ENCODE results near the gene TULP4.

TULP4 gene

DNA sequence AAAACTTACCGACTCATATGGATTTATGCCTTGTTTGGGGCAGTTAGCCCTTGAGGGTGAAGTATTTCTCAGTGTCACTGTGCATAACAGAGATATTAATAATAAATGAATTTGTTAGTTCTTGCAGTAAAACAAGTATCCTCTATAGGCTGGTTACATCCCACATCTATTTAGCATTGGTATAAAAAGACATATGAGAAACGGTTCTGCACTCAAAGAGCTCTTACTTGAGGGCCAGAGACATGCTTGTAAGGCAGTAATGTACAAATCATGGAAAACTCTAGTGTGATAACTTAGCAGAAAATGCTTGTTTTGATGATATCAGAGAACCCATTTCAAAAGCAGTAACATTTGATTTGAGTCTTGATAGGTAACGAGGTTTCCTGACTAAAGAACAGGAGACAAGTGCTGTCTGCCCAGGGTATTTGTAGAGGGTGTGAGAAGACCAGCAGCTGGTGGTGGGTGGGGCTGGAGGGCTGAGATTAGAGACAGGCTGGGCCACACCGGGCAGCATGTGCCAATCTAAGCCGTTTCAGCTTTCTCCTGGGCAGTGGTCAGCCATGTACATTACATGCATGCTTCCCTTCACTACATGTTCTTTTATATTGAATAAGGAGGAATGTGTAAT, 46.3 kb downstream of the TULP4 start:
- no peak for DNase-seq (ENCODE audit: low read depth in 2 of 2)

DNA sequence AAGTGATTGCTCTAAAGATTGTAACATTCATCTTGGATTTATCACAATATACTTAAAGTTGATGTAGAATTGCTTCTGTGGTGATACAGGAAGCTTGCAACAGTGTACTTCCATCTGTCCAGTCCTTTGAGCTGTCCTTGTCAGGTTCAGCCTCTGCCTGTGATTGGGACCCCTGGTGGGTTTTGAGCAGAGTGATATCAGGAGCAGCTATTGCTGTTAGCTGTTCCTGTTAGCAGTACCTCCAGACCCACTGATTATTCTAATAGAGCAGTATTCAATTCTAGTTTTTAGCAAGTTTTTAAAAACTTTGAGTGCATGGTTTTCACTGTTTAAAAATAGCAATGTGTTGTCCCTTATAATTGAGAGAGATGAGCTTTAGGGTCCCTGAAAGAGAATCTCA, 48.8 kb downstream of the TULP4 start:
- DNase-seq (ENCODE audit: low read depth in 2 of 2) = no peak

DNA sequence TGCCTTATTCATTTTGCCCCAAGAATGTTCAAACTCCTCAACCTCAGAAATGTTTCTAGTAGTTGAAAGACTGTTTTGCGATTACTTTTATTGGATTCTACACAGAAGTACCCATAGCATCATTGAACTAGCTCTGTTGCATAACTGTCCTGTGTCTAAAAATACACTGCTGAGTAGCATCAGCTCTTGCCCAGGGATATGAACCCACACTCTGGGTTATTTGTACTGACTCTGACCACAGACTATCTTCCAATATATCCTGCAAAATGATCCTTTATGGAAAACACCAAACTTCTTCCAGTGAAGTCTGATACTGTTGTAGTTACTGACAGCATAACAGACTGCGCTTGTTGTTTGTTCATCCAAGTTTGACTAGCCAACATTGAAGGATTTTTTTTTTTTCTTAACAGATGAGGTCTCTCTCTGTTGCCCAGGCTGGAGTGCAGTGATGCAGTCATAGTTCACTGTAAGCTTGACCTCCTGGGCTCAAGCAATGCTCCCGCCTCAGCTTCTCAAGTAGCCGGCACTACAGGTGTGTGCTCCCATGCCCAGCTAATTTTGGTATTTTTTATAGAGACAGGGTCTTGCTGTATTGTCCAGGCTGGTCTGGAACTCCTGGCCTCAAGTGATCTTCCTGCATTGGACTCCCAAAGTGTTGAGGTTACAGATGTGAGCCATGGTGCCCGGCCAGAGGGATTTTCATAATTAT, 49.9 kb downstream of the TULP4 start:
- DNase-seq (ENCODE audit: low read depth in 2 of 2) = no peak

DNA sequence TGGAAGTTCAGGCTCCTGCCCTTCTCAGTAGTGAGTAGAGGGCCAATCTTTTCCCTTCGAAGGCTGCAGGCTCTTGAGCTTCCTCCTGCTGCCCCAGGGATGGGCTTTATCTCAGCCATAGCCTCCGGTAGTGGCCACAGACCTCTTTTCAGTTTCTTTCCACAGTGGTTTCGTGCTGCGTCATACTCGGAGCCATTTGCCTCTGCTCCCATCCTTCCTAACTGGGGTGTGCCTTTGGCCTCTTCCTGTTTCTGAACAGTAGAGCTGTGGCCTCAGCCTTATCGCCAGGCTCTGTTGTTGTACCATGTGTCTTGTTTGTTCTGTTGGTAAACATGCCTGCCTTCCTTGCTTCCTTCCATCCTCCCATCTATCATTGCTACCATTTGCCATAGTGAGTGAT, 54.1 kb downstream of the TULP4 start:
- no peak for DNase-seq (ENCODE audit: low read depth in 2 of 2)

DNA sequence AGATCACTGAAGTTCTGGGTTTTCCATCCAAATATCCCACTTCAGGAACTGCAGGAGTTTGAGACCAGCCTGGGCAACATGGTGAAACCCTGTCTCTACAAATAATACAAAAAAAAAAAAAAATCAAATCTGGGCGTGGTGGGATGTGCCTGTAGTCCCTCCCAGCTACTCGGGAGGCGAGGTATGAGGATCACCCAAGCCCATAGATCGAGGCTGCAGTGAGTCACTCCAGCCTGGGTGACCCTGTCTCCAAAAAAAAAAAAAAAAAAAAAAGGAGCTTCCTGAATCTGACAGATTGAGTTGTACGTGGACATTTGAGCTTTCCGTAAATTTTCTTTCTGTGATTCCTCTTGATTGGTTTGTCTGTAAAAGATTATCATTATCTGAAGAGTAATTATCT, 55.6 kb downstream of the TULP4 start:
- DNase-seq (ENCODE audit: low read depth in 2 of 2) = no peak

DNA sequence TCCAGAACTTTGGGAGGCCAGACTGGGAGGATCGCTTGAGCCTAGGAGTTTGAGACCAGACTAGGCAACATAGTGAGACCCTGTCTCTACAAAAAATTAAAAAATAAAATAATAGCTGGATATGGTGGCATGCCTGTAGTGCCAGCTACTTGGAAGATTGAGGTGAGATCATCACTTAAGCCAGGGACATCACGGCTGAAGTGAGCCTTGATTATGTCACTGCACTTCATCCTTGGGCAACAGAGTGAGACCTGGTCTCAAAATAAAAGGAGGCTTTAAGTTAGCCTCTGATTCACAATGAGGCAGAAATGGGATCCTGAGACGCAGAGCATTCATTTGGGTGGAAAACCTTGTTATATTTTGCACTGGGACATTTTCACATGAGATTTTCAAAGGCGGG, 57.0 kb downstream of the TULP4 start:
- DNase-seq (ENCODE audit: low read depth in 2 of 2) = no peak

DNA sequence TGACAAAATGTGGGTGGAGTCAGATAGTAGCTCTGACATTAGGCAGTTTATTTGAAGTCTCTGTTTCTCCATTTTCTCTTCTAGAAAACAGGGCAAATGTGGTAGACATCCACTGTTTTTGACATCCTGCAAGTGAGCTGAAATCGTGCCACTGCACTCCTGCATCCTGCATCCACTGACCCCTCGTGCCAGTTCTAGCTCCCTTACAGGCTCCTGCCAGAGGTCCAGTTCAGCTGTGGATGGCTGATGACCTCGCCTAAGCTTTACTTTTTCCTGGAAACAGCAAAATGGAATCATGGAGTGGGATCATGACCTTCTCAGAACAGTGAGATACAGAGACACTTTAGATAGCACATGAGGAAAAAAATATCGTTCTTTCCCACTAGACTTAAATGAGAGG, 58.5 kb downstream of the TULP4 start:
- DNase-seq (ENCODE audit: low read depth in 2 of 2) = no peak

DNA sequence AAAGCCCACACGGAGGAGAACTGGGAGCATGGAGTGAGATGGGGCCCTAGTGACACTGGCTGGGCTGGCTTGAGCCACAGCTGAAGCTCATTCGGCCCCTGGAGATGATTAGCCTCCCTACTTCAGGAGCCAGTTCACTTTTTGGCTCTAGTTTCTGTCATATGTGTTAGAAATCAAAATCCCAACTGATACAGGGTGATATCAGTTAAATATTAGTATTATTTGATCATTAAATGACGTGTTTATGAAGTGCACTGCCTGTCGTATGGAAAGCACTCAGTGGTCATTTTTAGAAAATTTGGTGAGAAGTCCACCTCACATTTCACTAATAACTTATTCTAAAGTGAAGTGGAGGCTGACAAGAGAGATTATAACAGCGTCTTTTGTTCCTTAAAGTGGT, 59.0 kb downstream of the TULP4 start:
- DNase-seq (ENCODE audit: low read depth in 2 of 2) = no peak

DNA sequence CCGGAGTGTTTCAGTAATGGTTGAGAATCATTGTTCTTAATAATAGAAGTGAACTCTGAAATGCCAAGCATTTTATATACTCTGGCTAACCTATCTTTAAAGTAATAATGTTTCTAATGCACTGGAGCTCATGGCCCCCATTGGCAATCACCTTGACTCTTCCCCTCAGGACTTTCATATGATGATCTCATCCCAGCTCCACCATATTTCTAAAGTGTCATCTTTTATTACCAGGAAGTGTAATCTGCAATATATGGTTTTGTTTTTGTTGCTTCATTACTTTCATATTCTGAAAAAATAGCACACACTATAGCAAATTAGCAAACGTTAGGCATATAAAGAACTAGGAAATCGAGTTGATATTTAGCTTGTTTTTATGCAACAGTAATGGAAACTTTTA, 60.3 kb downstream of the TULP4 start:
- DNase-seq (ENCODE audit: low read depth in 2 of 2) = no peak

DNA sequence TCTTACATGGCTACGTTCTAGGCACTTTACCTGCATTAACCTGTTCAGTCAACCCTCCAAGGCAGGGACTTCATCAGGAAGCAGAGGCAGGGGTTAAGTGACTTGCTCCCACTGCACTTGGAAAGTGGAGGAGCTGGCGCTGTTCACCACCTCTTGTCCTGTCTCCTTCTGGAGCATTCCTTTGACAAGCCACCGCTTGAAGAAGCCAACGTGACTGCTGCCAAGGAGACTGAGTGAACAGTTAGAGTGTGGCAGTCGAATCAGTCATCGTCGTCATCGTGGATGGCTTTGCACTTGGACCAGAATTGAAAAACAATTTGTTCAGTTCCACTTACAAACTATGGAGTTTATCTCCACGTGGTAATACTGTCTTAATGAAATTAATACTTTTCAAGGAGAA, 60.9 kb downstream of the TULP4 start:
- no peak for DNase-seq (ENCODE audit: low read depth in 2 of 2)

DNA sequence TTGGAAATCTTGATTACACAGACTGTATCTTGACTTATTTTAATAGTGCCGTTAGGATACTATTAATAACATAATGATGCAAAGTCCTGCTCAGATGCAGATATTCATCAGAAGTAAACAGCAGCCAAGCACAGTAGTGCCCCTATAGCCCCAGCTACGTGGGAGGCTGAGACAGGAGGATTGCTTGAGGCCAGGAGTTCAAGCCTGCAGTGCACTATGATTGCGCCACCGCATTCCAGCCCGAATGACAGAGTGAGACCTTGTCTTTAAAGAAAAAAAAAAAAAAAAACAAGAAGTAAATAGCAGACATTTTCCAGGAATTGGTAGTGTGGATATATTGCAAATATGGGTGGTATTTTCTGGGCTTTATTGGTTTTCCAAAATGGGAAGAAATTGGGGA, 61.8 kb downstream of the TULP4 start:
- no peak for DNase-seq (ENCODE audit: low read depth in 2 of 2)

DNA sequence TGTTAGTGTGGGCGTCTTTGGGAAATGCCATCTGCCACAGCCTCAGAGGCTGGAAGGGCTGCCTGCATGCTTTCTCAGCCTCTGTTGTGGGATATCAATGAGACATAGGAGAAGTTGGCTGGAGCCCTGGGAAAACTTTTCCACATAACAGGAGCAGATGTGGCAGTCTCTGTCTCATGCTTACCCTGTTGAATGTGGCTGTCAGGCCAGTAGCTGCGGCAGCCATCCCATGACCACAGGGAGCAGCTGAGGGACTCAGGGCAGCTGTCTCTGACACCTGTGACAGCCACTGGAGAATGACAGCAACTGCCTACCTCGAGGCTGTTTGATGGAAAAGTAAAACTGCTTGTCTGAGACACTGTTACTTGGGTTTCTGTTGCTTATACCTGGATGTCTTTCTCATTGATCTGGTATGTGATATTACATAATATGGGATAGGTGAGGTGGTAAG, 64.4 kb downstream of the TULP4 start:
- peak; percentile 12 to 17 for DNase-seq (ENCODE audit: low read depth in 2 of 2)

DNA sequence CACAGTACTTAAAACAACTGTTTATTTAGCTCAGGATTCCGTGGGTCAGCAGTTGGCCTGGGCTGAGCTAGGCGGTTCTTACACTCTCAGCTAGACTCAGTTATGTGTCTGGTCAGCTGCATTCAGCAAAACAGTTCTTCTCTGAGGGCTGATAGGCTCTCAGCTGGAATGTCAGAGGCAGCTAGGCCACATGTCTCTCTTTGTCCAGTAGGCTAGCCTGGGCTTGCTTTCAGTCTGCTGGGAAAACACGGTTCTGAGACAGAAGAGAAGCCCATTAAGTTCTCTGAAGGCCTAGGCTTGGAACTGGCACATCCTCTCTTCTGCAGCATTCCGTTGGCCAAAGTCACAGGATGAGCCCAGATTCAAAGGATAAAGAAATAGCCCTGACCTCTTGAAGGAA, 65.6 kb downstream of the TULP4 start:
- DNase-seq (ENCODE audit: low read depth in 2 of 2) = no peak

DNA sequence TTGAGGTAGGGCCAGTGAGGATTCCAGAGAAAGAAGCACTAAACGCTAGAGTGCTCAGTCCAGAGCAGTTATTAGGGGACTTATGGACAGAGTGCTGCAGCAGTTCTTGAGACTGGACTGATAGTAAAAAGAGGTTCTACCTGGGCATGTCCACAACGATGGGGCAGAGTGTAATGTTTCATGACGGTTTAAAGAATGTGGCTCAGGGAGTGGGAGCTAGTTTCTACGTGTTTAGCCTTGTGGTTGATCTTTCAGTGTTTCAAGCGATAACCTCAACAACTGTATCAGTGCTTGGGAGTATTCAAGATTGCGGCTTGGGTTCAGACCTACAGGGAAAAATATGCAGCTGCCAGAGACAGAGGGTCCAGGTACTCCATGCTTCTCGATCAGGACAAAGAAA, 67.1 kb downstream of the TULP4 start:
- DNase-seq (ENCODE audit: low read depth in 2 of 2) = no peak

DNA sequence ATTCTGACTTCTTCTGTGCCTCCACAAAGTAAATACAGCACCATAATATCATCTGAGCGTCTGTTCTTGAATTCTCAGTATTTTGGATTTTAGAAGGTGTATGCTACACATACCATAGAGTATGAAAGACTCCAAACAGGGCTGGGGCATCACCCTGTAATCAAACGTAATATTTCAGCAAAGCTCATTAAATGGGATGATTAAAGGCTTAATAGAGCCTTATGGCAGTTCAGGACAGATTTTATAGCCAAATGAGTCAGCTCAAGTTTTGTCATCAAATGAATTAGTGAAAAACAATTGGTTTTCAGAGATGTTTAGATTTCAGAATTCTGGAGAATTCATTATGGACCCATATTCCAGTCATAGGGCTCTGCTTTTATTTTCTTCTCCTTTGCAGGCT, 68.9 kb downstream of the TULP4 start:
- DNase-seq (ENCODE audit: low read depth in 2 of 2) = no peak

DNA sequence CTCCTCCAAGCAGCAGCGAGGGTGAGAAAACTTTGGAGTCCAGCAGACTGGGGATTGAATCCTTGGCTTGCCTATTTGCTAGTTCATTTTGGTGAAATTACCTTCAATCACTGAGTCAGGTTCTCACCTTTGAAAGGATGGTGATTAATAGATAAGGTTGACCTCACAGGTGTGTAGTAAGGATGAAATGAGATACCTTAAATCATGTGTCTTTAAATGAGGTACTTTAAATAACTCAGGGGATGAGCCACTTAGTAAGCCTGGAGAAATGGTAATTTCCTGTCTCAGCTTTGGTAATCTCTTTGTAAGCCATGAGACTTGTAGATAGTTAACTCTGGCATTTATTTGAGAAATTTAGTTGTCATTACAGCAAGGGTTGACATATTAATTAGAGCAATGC, 70.2 kb downstream of the TULP4 start:
- no peak for DNase-seq (ENCODE audit: low read depth in 2 of 2)

DNA sequence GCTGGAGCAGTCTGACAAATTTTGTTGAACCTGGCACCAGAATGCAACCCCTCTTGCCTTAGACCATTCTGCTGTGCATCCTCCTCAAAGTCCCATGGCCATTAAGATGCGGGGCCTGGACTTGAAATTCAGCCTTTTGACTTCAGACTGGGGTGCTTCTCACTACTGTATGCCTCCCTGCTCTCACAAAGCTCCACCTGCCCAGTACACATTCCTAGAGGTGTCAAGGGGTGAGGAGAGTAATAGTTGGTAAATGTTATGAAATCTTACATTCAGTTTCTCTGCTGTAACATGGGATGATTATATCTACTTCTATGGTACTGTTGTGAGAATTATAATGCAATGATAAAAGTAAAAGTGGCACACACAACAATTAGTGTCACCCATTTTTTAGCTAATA, 70.8 kb downstream of the TULP4 start:
- no peak for DNase-seq (ENCODE audit: low read depth in 2 of 2)

DNA sequence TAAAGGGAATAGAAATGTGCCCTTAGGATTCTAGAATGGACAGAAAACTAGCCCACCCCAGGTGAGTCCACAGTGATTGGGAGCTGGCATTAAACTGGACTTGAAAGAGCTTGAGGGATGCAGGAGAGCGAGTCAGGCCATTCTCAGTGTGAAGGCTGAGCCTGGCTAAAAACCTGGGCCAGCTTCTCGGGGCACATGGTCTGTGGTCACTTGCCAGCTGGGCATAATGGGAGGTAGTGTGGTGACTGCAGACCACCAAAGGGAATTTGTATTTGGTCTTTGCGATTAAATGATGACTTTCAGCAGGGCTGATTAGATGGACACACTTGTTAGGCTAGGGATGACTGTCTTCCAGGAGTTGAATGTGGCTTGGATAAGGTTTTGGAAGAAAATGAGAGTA, 71.3 kb downstream of the TULP4 start:
- no peak for DNase-seq (ENCODE audit: low read depth in 2 of 2)

DNA sequence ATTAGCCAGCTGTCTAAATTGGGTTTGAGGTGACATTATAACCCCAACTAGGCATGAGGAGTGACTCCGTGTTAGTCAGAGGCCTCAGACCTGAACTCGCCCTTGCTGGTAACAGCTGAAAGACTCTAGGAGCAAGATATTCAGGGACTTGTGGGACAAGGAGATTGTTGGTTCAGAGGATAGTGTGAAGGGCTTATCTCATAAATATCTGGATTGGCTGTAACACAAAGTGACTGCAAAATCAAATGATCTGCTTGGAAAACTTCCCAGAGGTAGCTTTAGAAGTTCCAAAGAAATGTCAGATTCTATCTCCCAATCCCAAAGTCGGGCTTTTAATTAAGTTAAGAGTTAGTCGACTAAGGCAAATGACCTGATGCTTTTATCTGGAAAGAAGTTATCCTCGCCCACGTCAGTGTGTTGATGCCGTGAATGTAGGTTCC, 72.4 kb downstream of the TULP4 start:
- DNase-seq (ENCODE audit: low read depth in 2 of 2) = no peak

DNA sequence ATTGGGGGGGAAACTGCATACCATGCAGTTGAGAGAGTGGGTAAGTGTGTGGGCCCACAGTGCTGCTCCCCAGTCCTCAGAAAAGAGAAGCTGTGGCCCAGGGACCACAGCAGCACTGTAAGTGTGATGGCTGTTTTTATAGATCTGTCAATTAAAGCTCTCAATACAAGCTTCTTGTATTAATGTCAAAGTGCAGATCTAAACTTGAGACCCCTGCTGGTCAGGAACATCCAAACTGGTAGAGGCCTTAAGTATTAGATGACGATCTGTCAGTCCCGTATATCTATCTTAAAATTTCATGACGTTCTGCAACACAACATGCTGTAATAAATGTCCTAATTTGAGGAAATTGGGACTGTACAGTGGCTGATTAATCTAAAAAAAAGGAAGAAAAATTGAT, 74.8 kb downstream of the TULP4 start:
- DNase-seq (ENCODE audit: low read depth in 2 of 2) = no peak

DNA sequence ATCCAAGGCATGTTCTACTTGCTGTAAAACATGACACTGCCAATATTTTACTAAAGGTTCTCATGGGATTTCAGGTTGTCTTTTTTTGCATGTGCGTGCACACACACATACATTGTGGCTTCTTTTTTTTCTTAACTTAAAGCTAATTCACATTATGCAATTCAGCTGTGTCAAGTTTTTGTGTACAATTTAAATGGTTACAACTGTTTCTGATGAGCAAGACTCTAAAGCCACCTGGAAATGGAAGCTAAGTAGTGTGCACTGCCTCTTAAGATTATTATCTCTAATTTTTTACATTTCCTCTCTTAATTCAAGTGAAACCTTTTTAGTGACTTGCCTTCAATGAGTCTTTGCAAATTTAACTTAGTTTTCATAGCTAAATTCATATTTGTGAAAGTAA, 75.3 kb downstream of the TULP4 start:
- no peak for DNase-seq (ENCODE audit: low read depth in 2 of 2)

DNA sequence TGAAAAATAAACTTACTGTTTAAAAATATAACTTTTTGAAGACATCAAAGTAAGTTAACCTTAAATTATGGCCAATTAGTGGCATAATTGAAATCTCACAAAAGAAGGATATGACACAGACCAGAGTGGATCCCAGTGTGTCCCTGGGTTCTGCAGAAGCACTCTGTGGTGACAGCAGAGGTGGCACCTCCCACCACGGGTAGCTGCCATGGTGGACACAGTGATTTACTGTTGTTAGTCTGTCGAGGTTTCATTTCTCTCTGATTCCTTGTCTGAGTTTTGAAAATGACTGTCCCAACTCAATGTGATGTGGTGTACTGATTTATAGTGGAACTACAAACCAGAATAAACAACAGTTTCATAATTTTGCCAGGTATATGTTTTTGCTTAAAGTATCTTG, 76.5 kb downstream of the TULP4 start:
- no peak for DNase-seq (ENCODE audit: low read depth in 2 of 2)

DNA sequence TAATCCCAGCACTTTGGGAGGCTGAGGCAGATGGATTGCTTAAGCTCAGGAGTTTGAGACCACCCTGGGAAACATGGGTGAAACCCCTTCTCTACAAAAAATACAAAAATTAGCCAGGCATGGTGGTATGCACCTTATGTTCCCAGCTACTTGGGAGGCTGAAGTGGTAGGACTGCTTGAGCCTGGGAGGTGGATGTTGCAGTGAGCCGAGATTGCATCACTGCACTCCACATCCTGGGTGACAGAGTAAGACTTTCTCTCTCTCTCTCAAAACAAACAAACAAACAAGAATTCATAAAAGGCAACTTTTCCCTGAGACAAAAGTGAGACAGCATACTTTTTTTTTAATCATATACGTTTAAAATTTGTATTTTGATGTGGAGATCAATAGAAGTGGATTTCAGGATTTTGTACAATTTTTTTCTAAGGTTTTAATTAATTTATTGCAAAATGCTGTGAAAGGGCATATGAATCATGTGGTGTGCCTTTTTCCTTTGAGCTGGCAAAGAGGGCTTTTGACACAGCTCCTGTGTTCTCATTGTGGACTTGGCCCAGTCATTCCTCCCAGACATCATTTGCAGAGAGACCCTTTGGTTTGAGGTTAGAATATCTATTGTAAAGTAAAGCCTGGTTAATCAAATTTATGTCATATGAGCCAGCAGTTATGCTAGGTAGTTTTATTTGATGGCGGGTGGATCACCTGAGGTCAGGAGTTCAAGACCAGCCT, 77.1 kb downstream of the TULP4 start:
- no peak for DNase-seq (ENCODE audit: low read depth in 2 of 2)
